ENCODE measurements around the gene ARSD. TPM values are rescaled to one million over a fixed set of nuclear protein-coding genes. Genes with fewer than 3 reads are reported as not detected.

ARSD gene
- total and polyA plus RNA-seq, 4 donors, result 10.8 to 55.4 (median 34.1) TPM

DNA sequence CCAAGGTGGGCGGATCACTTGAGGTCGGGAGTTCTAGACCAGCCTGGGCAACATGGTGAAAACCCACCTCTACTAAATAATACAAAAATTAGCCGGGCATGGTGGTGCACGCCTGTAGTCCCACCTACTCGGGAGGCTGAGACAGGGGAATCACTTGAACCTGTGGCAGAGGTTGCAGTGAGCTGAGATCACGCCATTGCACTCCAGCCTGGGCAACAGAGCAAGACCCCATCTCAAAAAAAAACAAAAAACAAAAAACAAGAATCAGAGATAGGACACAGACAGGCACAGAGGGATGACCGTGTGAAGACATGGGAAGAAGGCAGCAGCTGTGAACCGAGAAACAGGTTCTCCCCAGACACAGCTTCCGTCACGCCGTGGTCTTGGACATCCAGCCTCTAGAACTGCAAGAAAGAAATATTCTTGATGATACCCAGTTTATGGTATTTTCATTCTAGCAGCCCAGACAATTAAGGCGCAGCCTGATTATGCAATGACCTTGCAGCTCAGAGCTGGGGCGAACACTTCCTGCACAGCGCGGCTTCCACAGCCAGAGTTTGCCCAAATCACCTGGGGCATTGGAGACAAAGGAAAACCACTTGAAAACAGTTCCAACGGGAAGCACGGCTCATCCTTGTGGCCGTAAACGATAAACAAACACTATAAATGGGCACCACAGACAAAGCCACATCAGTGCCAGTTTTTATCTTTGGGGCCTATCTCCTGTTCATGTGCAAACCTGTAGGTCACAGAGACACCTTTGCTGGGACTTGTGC lies 4.2 kb upstream of the ARSD start:
- Histone ChIP-seq H3K4me3 (no peak overlapping the region), H3K9me3 (ENCODE audit: control insufficient read depth in 4 of 4, insufficient read depth in 3 of 4, low read length in 3 of 4) (peaks cover 0 to 8% (median 4%) of the 10 kb centered on the region in 4 donors), H3K27me3 (ENCODE audit: control insufficient read depth in 3 of 3, insufficient read depth in 3 of 3, low read length in 2 of 3) (no peaks in the 10 kb centered on the region), H3K9ac (ENCODE audit: insufficient read depth in 1 of 2, low read length in 2 of 2) (no peak overlapping the region), H3K36me3 (ENCODE audit: control insufficient read depth in 4 of 4, insufficient read depth in 4 of 4, low read length in 4 of 4) (no peaks in the 10 kb centered on the region), H3K27ac (ENCODE audit: low read depth in 1 of 2, low read length in 1 of 2) (no peak overlapping the region), H3K4me1 (ENCODE audit: control insufficient read depth in 5 of 5, insufficient read depth in 5 of 5, low read length in 5 of 5) (peaks cover 0 to 2% (median 0%) of the 10 kb centered on the region in 5 donors)
- DNase-seq (no peak), ATAC-seq (ENCODE audit: insufficient read depth, low FRiP score) (no peak)
- TF ChIP-seq, protein P1, sequence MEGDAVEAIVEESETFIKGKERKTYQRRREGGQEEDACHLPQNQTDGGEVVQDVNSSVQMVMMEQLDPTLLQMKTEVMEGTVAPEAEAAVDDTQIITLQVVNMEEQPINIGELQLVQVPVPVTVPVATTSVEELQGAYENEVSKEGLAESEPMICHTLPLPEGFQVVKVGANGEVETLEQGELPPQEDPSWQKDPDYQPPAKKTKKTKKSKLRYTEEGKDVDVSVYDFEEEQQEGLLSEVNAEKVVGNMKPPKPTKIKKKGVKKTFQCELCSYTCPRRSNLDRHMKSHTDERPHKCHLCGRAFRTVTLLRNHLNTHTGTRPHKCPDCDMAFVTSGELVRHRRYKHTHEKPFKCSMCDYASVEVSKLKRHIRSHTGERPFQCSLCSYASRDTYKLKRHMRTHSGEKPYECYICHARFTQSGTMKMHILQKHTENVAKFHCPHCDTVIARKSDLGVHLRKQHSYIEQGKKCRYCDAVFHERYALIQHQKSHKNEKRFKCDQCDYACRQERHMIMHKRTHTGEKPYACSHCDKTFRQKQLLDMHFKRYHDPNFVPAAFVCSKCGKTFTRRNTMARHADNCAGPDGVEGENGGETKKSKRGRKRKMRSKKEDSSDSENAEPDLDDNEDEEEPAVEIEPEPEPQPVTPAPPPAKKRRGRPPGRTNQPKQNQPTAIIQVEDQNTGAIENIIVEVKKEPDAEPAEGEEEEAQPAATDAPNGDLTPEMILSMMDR (IDR thresholded peaks at IDR 0.05; ENCODE audit: control extremely low read depth, extremely low read depth), result no peak
- 44 to 68% methylated on average over 17 to 19 of the region's 19 CpGs for WGBS, 2 donors

DNA sequence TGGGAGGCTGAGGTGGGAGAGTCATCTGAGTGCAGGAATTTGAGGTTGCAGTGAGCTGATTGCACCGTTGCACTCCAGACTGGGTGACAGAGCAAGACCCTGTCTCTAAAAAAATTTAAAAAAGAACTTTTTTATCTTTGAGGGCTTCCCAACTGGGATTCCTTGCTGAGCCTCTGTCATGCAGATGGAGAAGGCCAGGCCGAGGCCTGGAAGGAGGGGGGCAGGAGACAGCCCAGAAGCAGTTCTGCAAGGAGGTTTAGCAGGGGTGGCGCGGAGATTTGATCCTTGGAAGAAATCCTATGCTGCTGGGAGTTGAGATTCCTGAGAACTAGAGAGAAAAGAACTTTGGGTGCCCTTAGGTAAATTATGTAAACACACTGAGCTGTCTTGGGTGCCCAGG lies 2.5 kb upstream of the ARSD start:
- H3K9me3 ChIP-seq (ENCODE audit: control insufficient read depth in 4 of 4, insufficient read depth in 3 of 4, low read length in 3 of 4), result peaks cover 0 to 8% (median 4%) of the 10 kb centered on the region in 4 donors
- no peaks in the 10 kb centered on the region for H3K27me3 ChIP-seq (ENCODE audit: control insufficient read depth in 3 of 3, insufficient read depth in 3 of 3, low read length in 2 of 3)
- 80 to 98% methylated on average over 4 of the region's 4 CpGs for WGBS, 2 donors
- H3K27ac ChIP-seq (ENCODE audit: low read depth in 1 of 2, low read length in 1 of 2), result no peak overlapping the region
- TF ChIP-seq, protein P1 (IDR thresholded peaks at IDR 0.05; ENCODE audit: control extremely low read depth, extremely low read depth), result no peak
- peaks cover 0 to 6% (median 0%) of the 10 kb centered on the region in 5 donors for H3K4me1 ChIP-seq (ENCODE audit: control insufficient read depth in 5 of 5, insufficient read depth in 5 of 5, low read length in 5 of 5)
- no peak for ATAC-seq (ENCODE audit: insufficient read depth, low FRiP score)
- no peak overlapping the region for H3K4me3 ChIP-seq
- no peak for DNase-seq
- no peaks in the 10 kb centered on the region for H3K36me3 ChIP-seq (ENCODE audit: control insufficient read depth in 4 of 4, insufficient read depth in 4 of 4, low read length in 4 of 4)
- no peak overlapping the region for H3K9ac ChIP-seq (ENCODE audit: insufficient read depth in 1 of 2, low read length in 2 of 2)

DNA sequence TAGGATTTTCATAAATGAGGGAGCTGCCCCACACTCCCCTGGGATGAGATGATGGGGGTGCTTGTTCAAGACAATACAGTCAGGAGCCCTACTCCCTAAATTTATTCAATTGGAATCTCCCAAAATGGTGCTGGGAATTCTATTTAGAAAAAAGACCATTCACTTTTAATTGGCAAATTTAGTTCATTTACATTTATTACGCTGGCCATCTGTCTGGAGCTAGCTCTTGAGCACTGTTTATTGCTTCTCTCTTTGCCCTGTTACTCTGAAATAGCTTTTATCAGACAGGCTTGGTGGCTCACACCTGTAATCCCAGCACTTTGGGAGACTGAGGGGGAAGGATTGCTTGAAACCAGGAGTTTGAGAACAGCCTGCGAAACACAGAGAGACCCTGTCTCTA lies 2.0 kb upstream of the ARSD start:
- ATAC-seq (ENCODE audit: insufficient read depth, low FRiP score) (no peak), DNase-seq (no peak)
- H3K27ac ChIP-seq (ENCODE audit: low read depth in 1 of 2, low read length in 1 of 2), result no peak overlapping the region
- no peaks in the 10 kb centered on the region for H3K27me3 ChIP-seq (ENCODE audit: control insufficient read depth in 3 of 3, insufficient read depth in 3 of 3, low read length in 2 of 3)
- TF ChIP-seq, protein P1 (IDR thresholded peaks at IDR 0.05; ENCODE audit: control extremely low read depth, extremely low read depth), result no peak
- 94 to 100% methylated on average over 2 of the region's 2 CpGs for WGBS, 2 donors
- no peaks in the 10 kb centered on the region for H3K36me3 ChIP-seq (ENCODE audit: control insufficient read depth in 4 of 4, insufficient read depth in 4 of 4, low read length in 4 of 4)
- no peak overlapping the region for H3K9ac ChIP-seq (ENCODE audit: insufficient read depth in 1 of 2, low read length in 2 of 2)
- H3K9me3 ChIP-seq (ENCODE audit: control insufficient read depth in 4 of 4, insufficient read depth in 3 of 4, low read length in 3 of 4), result peaks cover 0 to 8% (median 4%) of the 10 kb centered on the region in 4 donors
- H3K4me3 ChIP-seq, result no peak overlapping the region
- peaks cover 0 to 6% (median 0%) of the 10 kb centered on the region in 5 donors for H3K4me1 ChIP-seq (ENCODE audit: control insufficient read depth in 5 of 5, insufficient read depth in 5 of 5, low read length in 5 of 5)
